ENCODE data around the gene FCRLB.
A peak's percentile ranks its signal among the peaks of the same experiment; 100 is the strongest.

FCRLB gene

DNA sequence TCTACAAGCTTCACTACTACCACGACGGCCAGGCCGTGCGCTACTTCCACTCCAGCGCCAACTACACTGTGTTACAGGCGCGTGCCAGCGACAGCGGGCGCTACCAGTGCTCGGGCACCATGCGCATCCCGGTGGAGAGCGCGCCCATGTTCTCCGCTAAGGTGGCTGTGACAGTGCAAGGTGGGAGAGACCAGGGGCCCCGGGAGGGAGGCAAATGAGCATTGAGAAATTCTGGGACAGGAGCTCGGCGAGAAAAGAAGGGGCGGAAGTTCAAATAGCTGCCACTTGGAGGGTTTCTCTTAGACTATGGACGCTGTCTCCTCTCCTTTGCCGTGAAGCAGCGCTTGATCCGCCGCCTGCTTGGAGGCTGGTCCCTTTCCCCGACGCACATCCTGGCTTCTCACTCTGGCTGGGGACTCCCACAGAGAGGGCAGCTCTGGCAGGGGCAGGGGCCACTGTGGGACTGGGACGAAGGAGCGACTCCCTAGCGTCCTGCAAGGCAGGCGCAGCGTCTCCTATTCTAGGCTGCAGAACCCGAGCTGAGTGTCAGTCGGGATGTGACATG, 4.6 kb downstream of the FCRLB start:
- H3K79me2 ChIP-seq (ENCODE audit: low read length), result no peaks in the 10 kb centered on the region
- H3K27me3 ChIP-seq (replicated peaks; ENCODE audit: insufficient read depth, low read length), result peaks cover 6% of the 10 kb centered on the region; the same call in 1 of the 2 replicates
- H2AFZ ChIP-seq (ENCODE audit: low read length), result peak overlapping the region; percentile 90
- H3K36me3 ChIP-seq (replicated peaks; ENCODE audit: insufficient read depth, low read length), result no peaks in the 10 kb centered on the region
- no peaks in the 10 kb centered on the region for H3K9me3 ChIP-seq (replicated peaks; ENCODE audit: insufficient read depth, low read length)
- TF ChIP-seq, protein P1, sequence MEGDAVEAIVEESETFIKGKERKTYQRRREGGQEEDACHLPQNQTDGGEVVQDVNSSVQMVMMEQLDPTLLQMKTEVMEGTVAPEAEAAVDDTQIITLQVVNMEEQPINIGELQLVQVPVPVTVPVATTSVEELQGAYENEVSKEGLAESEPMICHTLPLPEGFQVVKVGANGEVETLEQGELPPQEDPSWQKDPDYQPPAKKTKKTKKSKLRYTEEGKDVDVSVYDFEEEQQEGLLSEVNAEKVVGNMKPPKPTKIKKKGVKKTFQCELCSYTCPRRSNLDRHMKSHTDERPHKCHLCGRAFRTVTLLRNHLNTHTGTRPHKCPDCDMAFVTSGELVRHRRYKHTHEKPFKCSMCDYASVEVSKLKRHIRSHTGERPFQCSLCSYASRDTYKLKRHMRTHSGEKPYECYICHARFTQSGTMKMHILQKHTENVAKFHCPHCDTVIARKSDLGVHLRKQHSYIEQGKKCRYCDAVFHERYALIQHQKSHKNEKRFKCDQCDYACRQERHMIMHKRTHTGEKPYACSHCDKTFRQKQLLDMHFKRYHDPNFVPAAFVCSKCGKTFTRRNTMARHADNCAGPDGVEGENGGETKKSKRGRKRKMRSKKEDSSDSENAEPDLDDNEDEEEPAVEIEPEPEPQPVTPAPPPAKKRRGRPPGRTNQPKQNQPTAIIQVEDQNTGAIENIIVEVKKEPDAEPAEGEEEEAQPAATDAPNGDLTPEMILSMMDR (IDR thresholded peaks at IDR 0.05; ENCODE audit: low read length), result peak; percentile 21
- no peak for TF ChIP-seq EZH2phosphoT487 (IDR thresholded peaks at IDR 0.05; ENCODE audit: low read length)
- peaks cover 9% of the 10 kb centered on the region; the same call in 1 of the 2 replicates for H3K4me1 ChIP-seq (ENCODE audit: low read length)
- peak overlapping the region; percentile 57; the same call in 1 of the 2 replicates for H3K9ac ChIP-seq (ENCODE audit: low read length)
- H3K4me3 ChIP-seq (ENCODE audit: low read length), result peak overlapping the region; percentile 89
- no peaks in the 10 kb centered on the region for H4K20me1 ChIP-seq (ENCODE audit: insufficient read depth, low read length)
- H3K27ac ChIP-seq (ENCODE audit: low read length), result no peak overlapping the region; the same call in 1 of the 2 replicates
- peak overlapping the region; percentile 100 for H3K4me2 ChIP-seq (ENCODE audit: low read depth, low read length)
- peak; percentile 42 for DNase-seq
- H3K9me2 ChIP-seq (replicated peaks; ENCODE audit: insufficient read depth, low read length), result no peaks in the 10 kb centered on the region
- H3F3A ChIP-seq (ENCODE audit: insufficient read depth, low read length), result peaks cover 17% of the 10 kb centered on the region

DNA sequence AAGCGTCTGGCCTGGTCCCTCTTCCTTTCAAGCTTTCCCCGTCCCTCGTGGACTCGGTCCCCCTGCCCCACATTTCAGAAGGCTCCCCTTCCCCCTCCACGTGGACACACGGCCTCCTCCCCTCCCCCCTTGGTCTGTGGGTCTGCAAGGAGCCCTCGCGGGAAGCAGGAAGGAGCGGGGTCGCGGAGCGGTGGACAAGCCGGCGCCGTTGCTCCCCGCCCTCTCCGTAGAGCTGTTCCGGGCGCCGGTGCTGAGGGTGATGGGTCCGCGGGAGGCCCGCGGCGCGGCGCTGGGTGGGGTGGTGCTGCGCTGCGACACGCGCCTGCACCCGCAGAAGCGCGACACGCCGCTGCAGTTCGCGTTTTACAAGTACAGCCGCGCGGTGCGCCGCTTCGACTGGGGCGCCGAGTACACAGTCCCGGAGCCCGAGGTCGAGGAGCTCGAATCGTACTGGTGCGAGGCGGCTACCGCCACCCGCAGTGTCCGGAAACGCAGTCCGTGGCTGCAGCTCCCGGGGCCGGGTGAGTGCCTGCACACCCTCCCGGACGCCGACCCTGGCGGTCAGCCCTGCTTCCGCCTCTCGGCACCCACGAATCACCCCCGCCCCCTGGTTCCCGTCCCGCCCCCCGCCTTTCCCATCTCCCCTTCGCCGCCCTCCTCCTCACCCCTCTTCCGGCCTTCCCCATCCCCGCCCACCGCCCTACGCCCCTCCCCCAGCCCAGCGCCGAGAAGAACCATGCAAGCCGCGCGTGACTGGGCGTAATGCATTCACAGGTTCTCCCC, 5.3 kb downstream of the FCRLB start:
- peaks cover 17% of the 10 kb centered on the region for H3F3A ChIP-seq (ENCODE audit: insufficient read depth, low read length)
- H3K9ac ChIP-seq (ENCODE audit: low read length), result peak overlapping the region; percentile 57
- peak overlapping the region; percentile 100 for H3K4me2 ChIP-seq (ENCODE audit: low read depth, low read length)
- H2AFZ ChIP-seq (ENCODE audit: low read length), result peak overlapping the region; percentile 90
- H3K36me3 ChIP-seq (replicated peaks; ENCODE audit: insufficient read depth, low read length), result no peaks in the 10 kb centered on the region
- peak overlapping the region; percentile 89 for H3K4me3 ChIP-seq (ENCODE audit: low read length)
- TF ChIP-seq EZH2 (optimal IDR thresholded peaks at IDR 0.05; ENCODE audit: low read depth, low read length) (no peak), EZH2phosphoT487 (IDR thresholded peaks at IDR 0.05; ENCODE audit: low read length) (no peak)
- TF ChIP-seq, protein P1 (IDR thresholded peaks at IDR 0.05; ENCODE audit: low read length), result no peak
- H3K27ac ChIP-seq (ENCODE audit: low read length), result no peak overlapping the region; the same call in 1 of the 2 replicates
- peaks cover 6% of the 10 kb centered on the region; the same call in 1 of the 2 replicates for H3K27me3 ChIP-seq (replicated peaks; ENCODE audit: insufficient read depth, low read length)
- no peaks in the 10 kb centered on the region for H3K9me2 ChIP-seq (replicated peaks; ENCODE audit: insufficient read depth, low read length)
- no peaks in the 10 kb centered on the region for H3K79me2 ChIP-seq (ENCODE audit: low read length)
- no peaks in the 10 kb centered on the region for H4K20me1 ChIP-seq (ENCODE audit: insufficient read depth, low read length)
- H3K4me1 ChIP-seq (ENCODE audit: low read length), result peaks cover 9% of the 10 kb centered on the region; the same call in 1 of the 2 replicates
- H3K9me3 ChIP-seq (replicated peaks; ENCODE audit: insufficient read depth, low read length), result no peaks in the 10 kb centered on the region
- peak; percentile 77 for DNase-seq

DNA sequence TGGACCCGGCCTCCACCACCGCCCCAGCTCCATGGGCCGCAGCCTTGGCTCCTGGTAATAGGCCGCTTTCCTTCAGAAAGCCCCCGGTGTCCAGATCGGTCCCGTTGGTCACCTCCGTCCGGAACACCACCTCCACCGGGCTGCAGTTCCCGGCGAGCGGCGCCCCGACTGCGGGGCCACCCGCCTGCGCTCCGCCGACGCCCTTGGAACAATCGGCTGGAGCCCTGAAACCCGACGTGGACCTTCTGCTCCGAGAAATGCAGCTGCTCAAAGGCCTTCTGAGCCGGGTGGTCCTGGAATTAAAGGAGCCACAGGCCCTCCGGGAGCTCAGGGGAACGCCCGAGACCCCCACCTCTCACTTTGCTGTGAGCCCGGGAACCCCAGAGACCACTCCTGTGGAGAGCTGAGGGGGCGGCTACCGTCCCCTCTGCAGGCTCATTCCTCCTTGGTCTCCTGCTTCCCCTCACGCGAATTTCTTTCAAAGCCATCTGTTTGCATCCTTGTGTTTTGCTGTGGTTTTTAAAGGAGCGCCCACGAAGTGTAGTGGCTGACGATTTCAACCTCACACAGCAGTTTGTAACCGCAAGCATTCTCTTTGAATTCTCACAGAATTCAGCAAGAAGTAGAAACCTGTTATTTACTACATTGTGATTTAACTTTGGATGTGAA, 6.0 kb downstream of the FCRLB start:
- Histone ChIP-seq H3K27me3 (replicated peaks; ENCODE audit: insufficient read depth, low read length) (peaks cover 6% of the 10 kb centered on the region; the same call in 1 of the 2 replicates), H4K20me1 (ENCODE audit: insufficient read depth, low read length) (no peaks in the 10 kb centered on the region), H3K4me1 (ENCODE audit: low read length) (peaks cover 9% of the 10 kb centered on the region; the same call in 1 of the 2 replicates), H2AFZ (ENCODE audit: low read length) (peak overlapping the region; percentile 84), H3K9me2 (replicated peaks; ENCODE audit: insufficient read depth, low read length) (no peaks in the 10 kb centered on the region), H3K4me2 (ENCODE audit: low read depth, low read length) (peak overlapping the region; percentile 86), H3K36me3 (replicated peaks; ENCODE audit: insufficient read depth, low read length) (no peaks in the 10 kb centered on the region), H3K4me3 (ENCODE audit: low read length) (peak overlapping the region; percentile 89), H3K79me2 (ENCODE audit: low read length) (no peaks in the 10 kb centered on the region), H3K9me3 (replicated peaks; ENCODE audit: insufficient read depth, low read length) (no peaks in the 10 kb centered on the region), H3K9ac (ENCODE audit: low read length) (peak overlapping the region; percentile 41; the same call in 1 of the 2 replicates), H3K27ac (ENCODE audit: low read length) (peak overlapping the region; percentile 3; the same call in 1 of the 2 replicates), H3F3A (ENCODE audit: insufficient read depth, low read length) (peaks cover 17% of the 10 kb centered on the region)
- peak; percentile 45 for DNase-seq
- TF ChIP-seq, protein P1 (IDR thresholded peaks at IDR 0.05; ENCODE audit: low read length), result no peak
- no peak for TF ChIP-seq EZH2phosphoT487 (IDR thresholded peaks at IDR 0.05; ENCODE audit: low read length)
- TF ChIP-seq EZH2 (optimal IDR thresholded peaks at IDR 0.05; ENCODE audit: low read depth, low read length), result no peak
